ENCODE data around the gene BRD4. TPM values are rescaled to one million over a fixed set of nuclear protein-coding genes. Genes with fewer than 3 reads are reported as not detected.

The BRD4 gene
- total and polyA plus RNA-seq, 2 of the 13 experiments (the other 11 are each of a cell fraction or from before 2014, with no cell fraction given): 10.5 to 11.4 TPM

GRCh38 chr19:15379999-15380647 is 47.8 kb upstream of the BRD4 start (continued):
- TF ChIP-seq POGK (CRISPR knock-in tag; conservative IDR thresholded peaks at IDR 0.05) (no peak; the same call in 1 of the 2 replicates), BCLAF1 (IDR thresholded peaks at IDR 0.05) (no peak), SPEN (CRISPR knock-in tag; IDR thresholded peaks at IDR 0.05; ENCODE audit: low read depth) (no peak), BATF2 (CRISPR knock-in tag; IDR thresholded peaks at IDR 0.05) (0 out of 2 replicates have a peak, but pooled peaks have one; percentile 28), ZNF607 (CRISPR knock-in tag; IDR thresholded peaks at IDR 0.05; ENCODE audit: borderline replicate concordance) (peak; percentile 80; the same call in 1 of the 2 replicates), GLI4 (CRISPR knock-in tag; IDR thresholded peaks at IDR 0.05; ENCODE audit: borderline replicate concordance) (no peak), GPBP1L1 (CRISPR knock-in tag; IDR thresholded peaks at IDR 0.05) (no peak), XRCC5 (optimal IDR thresholded peaks at IDR 0.05; ENCODE audit: low read length) (peak; percentile 27), PHF5A (CRISPR knock-in tag; IDR thresholded peaks at IDR 0.05; ENCODE audit: low read depth, unreplicated experiment) (no peak), RBAK (CRISPR knock-in tag; IDR thresholded peaks at IDR 0.05) (no peak), ZNF530 (CRISPR knock-in tag; IDR thresholded peaks at IDR 0.05; ENCODE audit: low read depth) (no peak), TMF1 (CRISPR knock-in tag; IDR thresholded peaks at IDR 0.05; ENCODE audit: low read depth) (no peak), MYPOP (CRISPR knock-in tag; IDR thresholded peaks at IDR 0.05) (peak; percentile 82; the same call in 1 of the 2 replicates), NFRKB (IDR thresholded peaks at IDR 0.05) (no peak), CC2D1A (CRISPR knock-in tag; IDR thresholded peaks at IDR 0.05) (no peak), ARNTL (CRISPR knock-in tag; IDR thresholded peaks at IDR 0.05) (0 out of 2 replicates have a peak, but pooled peaks have one; percentile 2)
